Sigmoid colon (tissue), 4 donors: ENCODE measurements around the gene TNFRSF11A.

ENCODE experiments used
- EP300 ChIP-seq, 4 donors: sonication (generic); formaldehyde crosslinking; IDR thresholded peaks; one replicate each; pipeline ENCODE4 v1.6.1; 2017; ENCODE audit warnings: antibody characterized with exemption in 4 of 4
- POLR2A ChIP-seq, 2 donors: fragments of 450-650 bp; IDR thresholded peaks; one replicate each; pipeline ENCODE4 v1.6.1; 2016; ENCODE audit warnings: antibody characterized with exemption in 2 of 2, mild to moderate bottlenecking in 2 of 2, moderate library complexity in 2 of 2
- POLR2AphosphoS5 ChIP-seq, 4 donors: sonication (generic); formaldehyde crosslinking; IDR thresholded peaks; one replicate each; pipeline ENCODE4 v1.6.1; 2017; ENCODE audit warnings: antibody characterized with exemption in 4 of 4
- TF ChIP-seq, protein P1 (sequence below), 4 experiments: fragments of 450-650 bp in 3 of 4; fragments of 200-600 bp in 1 of 4; IDR thresholded peaks; one replicate each; pipeline ENCODE4 v1.5.1; 2016 to 2019; ENCODE audit warnings: antibody characterized with exemption in 4 of 4, mild to moderate bottlenecking in 3 of 4, moderate library complexity in 2 of 4

DNA sequence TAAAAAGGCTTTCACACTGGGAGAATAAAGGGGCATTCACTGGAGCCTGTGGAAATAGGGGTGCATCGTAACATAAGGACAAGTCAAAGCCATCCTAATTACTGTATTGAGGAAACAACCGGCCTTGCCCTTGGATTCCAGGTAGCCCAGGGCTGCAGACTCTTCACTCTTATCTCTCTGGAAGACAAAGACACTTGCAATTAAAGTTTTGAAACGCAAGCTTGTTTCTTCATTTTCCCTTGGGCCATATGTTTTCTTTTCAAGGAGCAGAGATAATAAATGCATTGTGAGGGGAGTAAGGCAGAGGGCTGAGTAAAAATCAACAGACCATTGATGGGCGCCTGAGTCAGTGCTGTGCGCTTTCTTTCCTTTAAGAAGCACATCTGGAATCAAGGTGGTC lies 11.5 kb downstream of the TNFRSF11A start:
- TF ChIP-seq POLR2AphosphoS5 (IDR thresholded peaks at IDR 0.05) (no peak), POLR2A (IDR thresholded peaks at IDR 0.05) (no peak), EP300 (IDR thresholded peaks at IDR 0.05) (no peak)
- TF ChIP-seq, protein P1, sequence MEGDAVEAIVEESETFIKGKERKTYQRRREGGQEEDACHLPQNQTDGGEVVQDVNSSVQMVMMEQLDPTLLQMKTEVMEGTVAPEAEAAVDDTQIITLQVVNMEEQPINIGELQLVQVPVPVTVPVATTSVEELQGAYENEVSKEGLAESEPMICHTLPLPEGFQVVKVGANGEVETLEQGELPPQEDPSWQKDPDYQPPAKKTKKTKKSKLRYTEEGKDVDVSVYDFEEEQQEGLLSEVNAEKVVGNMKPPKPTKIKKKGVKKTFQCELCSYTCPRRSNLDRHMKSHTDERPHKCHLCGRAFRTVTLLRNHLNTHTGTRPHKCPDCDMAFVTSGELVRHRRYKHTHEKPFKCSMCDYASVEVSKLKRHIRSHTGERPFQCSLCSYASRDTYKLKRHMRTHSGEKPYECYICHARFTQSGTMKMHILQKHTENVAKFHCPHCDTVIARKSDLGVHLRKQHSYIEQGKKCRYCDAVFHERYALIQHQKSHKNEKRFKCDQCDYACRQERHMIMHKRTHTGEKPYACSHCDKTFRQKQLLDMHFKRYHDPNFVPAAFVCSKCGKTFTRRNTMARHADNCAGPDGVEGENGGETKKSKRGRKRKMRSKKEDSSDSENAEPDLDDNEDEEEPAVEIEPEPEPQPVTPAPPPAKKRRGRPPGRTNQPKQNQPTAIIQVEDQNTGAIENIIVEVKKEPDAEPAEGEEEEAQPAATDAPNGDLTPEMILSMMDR (IDR thresholded peaks at IDR 0.05) = no peak
